Stimulated activated CD8-positive, alpha-beta memory T cell treated with anti-CD3 and anti-CD28 coated beads, Interleukin-12 subunit alpha, Interleukin-12 subunit beta, amount 100 ng/mL, for 24 hours (primary cell): ENCODE measurements around the gene MLEC.
"Not testable (repeated sequence)": the region's sequence is repeated elsewhere in the genome, so short reads cannot be mapped to it uniquely, and the experiment has no call there.

ENCODE experiments used
- DNase-seq: peaks from one replicate; pipeline ENCODE4 v3.0.0-alpha.2; 2020; ENCODE audit errors: extremely low read depth

The MLEC gene

DNA sequence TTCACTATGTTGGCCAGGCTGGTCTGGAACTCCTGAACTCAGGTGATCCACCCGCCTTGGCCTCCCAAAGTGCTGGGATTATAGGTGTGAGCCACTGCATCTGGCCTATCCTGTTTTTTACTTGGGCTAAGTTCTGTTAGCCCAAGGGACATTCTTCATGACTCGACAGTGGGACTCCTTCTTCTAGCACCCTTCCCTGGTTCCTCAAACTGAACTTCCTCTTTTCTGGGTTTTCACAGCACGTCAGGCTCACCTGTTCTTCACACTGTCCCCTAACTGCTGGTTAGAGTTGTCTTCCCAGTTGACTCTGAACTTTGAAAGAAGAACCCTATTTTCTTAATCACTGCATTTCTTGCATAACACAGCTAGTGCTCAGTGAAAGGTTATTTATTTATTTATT is 24.1 kb upstream of the MLEC start:
- DNase-seq: no peak

DNA sequence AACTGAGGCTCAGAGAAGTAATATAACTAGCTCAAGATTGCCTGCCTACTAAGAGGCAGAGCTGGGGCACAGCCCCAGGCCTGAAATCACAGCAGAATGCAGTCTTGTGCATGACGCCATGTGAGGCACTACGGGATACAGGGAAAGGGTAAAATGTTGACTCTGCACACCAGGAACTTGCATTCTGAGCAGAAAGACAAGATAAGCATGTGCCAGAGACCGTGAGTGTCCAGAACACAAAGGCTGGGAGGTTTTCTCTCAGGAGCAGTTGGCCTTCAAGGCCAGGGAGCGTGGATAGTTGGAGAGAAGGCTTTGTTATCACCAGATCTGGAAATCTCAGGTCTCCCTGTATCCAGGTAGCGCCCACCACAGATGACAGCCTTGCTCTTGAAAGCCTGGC is 23.2 kb upstream of the MLEC start:
- no peak for DNase-seq

DNA sequence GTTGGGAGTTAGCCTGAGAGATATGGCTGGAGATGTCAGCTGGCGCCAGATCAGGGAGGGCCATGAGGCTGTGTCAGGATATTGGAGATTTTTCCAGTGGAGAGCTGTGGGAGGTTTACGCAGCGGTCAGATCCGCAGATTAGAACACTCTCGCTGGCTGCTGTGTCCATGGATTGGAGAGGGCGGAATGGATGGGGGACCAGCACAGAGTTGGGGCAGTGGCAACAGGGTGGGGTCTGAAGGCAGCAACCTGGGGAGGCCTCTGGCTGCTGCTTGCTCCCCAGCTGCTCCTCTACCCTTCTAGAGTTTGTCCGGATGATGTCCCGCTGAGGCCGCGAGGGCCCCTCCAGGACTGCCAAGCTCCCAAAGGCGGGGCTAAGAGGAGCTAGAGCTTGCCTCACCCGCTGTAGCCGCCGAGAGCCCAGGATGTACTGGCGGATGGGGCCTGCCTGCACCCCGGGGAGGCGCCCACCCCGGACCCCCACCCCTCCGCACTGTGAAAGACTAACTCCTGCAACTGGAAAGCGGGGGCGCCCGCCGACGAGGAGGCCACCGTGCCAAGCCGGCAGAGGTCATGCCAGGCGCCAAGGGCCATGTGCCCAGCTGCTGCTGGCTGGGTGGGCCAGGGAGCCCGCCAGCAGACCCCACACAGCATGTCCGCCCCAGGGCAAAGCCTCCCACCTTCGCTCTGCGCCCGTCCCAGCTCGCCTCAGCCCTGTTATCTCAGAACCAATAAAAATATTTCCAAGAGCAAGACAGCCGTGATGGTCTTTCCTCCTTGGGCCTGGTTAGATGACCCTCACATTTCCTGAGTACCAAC is 20.2 kb upstream of the MLEC start:
- no peak for DNase-seq

DNA sequence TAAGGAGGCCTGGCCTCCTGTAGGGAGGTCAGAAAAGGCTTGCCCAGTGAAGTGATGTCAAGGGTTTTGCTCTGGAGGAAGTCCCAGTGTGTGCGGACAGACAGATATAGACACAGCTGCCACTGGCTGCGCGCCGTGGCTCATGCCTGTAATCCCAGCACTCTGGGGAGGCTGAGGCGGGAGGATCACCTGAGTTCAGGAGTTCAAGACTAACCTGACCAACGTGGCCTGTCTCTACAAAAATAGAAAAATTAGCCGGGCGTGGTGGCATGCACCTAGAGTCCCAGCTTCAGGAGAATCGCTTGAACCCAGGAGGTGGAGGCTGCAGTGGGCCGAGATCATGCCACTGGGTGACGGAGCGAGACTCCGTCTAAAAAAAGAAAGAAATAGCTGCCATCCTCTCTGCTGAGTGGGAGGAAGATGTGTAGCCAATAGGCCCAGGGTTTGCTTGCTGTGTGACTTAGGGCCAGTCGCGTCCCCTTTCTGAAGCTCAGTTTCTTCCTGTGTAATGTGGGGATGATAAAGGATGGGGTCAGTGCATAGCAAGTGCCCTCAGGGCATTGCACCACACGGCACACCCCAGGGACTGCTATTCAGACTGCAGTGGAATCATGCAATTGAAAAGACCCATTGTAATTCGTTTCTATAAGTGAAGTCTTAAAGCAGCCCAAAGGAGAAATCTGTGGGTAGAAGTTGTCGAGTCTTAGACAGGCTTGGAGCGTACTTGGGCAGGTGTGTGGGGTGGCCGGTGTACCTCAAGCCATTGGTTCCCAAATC is 18.7 kb upstream of the MLEC start:
- no peak for DNase-seq

DNA sequence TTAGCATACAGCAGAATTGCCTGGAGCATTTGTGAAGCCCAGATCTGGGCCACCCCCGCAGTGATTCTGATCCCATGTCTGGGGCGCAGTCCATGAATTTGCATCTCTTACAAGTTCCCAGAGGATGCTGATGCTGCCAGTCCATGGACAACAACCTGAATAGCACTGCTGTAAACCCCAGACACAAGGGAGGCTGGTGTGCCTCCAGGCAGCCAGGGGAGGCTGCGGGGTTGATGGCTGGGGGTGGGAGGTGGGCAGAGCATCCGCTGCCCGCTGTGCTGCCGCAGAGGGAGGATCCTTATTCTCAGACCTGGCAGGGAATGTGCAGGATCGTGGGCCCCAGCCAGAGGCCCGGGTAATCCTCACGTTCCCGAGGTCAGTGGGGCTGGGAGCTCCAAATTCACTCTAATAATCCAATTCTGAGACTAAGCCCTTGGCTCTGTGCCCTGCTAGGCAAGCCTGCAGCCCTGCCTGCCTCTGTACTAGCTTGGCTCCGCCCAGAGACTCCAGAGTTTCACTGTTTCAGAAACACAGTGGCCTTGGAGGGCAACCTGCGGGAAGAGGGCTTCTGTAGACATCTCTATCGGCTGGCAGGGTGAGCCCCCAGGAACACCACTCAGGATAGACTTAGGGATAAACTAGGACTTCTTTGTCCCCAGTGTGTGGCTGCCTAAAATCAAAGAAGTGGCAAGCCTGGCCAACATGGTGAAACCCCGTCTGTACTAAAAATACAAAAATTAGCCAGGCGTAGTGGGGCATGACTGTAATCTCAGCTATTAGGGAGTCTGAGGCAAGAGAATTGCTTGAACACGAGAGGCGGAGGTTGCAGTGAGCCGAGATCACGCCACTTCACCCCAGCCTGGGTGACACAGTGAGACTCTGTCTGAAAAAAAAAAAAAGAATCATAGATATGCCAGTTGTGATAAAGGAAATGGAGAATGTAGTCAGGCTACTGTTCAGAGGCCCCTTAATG is 17.8 kb upstream of the MLEC start:
- no peak for DNase-seq

DNA sequence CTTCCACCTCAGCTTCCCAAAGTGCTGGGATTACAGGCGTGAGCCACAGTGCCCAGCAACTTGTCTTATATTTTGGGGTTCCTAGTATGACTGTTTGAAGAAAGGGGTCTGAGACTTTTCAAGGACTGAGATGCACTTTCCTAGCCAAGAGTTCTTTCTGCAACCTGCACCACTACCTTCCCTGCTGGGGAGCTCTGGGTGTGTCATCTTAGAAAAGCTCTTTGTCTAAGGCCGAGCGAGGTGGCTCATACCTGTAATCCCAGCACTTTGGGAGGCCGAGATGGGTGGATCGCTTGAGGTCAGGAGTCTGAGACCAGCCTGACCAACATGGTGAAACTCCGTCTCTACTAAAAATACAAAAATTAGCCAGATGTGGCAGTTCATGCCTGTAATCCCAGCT is 16.7 kb upstream of the MLEC start:
- DNase-seq: not testable (repeated sequence)

DNA sequence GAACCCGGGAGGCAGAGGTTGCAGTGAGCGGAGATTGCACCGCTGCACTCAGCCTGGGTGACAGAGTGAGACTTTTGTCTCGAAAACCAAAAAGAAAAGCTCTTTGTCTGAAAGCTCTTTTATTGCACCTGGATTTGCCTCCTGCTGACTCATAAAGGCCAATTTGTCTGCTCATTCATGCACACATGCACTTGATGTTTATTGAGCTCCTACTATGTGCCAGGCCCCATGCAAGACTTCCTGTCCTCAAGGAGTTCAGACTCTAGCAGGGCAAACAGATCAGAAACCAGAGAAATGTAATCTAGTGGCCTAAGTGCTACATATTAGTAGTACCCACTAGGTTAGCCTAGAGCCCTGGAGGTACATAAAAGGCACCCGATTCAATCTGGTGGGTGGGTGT is 16.3 kb upstream of the MLEC start:
- DNase-seq: no peak

DNA sequence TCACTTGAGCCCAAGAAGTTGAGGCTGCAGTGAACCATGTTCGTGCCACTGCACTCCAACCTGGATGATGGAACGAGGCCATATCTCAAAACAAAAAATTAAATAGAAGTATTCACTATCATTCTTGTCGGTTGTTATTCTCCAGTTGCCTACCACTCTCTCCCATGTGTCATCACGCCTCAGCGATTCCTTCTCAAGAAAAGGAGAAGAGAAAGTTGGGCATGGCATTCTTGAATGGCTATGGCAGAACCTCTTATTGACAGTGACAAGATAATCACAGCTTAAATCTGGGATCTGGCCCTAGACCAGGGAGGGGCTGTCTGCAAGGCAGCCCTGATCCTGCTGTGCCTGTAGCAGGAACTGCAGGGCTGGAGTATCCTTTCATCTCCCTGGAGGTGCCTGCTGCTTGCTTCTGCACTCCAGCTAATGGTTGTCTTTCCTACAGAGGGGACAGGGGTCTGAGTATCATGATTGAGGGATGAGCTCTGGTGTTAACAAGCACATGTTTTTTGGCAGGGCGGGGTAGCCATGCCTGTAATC is 12.8 kb upstream of the MLEC start:
- no peak for DNase-seq

DNA sequence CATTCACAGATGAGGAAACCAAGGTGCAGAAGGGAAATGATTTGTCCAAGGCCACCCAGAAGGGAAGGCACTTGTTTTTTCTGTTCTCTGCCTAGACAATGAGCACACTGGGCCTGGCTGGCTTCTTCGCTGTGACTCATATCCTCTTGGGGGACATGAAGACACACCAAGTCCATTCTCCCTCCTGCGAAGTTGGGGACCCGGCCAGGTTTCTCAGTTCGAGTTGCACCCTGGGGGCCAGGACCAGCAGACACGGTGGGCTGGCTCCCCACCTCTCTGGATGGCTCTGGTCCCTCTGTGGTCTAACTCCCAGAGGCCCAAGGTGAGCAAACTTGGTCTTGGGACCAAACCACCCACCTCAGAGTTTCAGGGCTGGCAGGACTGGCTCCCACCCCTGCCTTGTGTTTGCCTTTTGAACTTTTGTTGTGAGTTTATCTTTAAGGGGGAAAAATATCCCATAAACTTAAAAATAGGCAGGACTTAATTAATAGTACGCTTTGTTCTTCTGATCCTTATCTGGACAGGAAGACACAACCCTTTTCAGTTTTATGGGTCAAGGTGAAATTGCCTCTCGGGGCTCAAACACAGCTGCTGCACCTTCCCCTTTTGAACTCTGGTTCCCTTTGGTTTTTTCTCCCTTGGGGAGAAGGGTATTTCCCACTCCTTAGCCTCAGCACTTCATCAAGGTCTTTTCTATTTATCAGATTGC is 9.0 kb upstream of the MLEC start:
- no peak for DNase-seq

DNA sequence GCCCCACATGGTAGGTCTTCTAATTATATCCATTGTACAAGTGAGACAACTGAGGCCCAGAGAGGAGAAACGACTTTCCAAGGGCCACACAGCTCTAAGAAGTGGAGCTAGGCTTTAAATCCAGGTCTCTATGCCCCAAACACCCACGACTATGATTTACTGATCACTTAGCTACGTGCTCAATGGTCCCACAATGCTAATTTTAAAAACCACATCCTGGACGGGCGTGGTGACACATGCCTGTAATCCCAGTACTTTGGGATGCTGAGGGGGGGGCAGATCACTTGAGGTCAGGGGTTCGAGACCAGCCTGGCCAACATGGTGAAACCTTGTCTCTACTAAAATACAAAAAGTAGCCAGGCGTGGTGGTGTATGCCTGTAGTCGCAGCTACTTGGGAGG is 8.4 kb upstream of the MLEC start:
- no peak for DNase-seq

DNA sequence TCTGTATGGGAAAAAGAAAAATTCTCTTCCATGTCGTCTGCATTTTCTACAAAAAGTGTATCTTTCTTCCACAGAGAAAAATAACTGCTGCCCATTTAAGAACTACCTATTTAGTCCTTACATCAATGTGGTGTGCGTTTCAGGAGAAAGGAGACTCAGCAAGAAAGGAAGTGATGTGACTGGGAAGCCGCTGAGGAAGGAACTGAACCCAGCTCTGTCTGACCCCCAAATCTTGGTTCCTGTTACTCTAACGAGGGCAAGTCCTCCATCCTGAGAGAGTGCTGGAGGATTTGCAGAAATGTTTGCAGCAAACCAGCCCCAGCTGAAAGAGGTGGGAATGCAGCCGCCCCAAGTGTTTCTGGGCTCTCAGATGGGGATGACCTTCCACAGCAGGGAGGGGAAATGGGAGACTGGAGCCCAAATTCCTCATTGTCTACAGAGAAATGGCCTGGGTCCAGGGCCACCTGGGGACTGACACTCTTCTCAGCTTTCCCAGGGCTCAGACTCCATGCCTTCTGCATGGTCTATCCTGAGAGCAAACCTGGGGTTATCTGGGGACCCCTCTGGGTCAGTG is 6.7 kb upstream of the MLEC start:
- no peak for DNase-seq

DNA sequence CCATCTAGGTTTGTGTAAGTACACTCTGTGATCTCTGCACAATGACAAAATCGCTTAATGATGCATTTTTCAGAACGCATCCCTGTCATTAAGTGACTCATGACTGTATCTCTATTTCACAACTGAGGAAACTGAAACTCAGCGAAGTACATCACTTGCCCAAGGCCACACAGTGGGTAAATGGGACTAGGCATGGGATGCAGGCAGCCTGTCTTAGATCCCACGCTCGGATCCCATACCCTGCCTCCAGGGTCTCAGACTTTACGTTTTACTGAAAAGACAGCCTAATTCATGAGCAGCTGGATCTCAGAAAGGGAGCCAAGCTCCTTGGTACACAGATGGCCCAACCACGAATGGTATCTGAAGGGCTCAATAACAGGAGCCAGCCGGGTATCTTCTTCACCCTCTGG is 2.4 kb upstream of the MLEC start:
- DNase-seq: no peak

DNA sequence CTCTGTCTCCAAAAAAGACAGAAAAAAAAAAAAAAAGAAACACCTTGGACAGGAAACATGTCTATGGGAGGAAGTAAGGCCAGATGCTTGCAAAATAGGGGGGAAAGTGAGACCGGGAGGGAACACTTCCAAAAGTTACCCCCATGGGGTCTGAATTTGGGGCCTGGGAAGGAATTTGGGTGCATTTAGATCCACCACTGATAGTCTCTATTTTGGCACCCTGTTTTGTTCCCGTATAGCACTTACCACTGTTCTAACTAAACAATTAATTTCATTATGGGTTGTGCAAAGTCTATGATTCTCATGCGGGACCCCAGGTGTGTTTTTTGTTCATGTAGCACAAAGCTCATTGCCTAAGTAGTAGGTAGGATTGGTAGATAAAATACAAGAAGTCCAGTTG is 1.4 kb upstream of the MLEC start:
- DNase-seq: no peak

DNA sequence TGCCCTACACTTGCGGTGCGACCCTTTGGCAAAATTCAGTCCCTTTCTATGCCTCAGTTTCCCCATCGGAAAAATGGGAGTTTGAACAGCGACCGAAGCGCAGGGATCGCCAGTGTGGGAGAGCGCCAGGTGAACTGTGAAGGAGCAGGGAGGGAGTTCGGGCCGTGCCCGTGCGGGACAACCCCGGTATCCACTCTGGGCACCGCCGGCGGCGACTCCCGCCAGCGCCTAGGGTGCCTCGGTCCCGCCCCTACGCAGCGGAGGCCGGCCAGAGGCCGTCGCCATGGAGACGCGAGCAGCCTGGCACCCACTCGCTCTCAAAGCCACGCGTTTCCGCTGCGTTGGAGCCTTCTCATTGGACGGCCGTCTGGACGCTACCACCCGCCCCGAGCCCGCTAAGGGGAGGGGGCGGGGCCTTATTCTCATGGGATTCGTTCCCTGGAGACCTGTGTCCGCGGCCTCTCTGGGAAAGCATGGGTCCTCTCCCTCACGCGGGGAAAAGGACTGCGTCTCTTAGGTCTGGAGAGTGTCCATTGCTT is 729 bp upstream of the MLEC start:
- DNase-seq: peak; percentile 92

DNA sequence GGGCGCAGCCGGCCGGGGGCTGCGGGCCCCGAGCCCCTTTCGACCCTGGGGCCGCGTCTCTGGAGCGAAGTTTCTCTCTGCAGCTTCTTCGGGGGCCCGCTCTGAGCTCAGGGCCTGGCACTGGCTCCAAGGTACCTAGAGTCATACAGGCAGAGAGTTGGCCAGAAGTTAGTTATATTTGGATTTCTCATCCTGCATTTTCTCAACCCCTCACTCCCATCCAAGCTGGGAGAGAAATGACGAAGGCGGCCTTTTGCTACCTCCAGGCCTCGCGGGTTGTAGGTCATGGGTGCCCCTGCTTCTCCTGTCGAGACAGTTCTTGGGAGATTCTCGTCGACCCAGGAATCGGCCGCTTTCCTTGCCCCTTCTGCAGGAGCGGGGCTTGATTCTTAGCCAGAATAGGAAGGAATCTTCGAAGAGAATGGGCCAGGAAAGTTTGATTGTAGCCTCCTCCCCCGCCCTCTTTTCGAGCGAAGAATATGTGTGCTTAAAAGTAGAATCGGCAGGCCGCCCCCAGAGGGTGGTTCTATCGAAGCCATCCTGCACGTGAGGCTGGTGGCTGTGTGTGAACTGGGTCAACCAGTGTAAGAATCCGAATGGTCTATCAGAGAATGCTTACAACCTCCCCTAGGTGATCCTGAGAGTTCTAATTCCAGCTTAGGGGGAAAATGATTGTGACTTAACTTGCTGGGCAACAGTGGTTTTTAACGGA is 785 bp downstream of the MLEC start:
- no peak for DNase-seq

DNA sequence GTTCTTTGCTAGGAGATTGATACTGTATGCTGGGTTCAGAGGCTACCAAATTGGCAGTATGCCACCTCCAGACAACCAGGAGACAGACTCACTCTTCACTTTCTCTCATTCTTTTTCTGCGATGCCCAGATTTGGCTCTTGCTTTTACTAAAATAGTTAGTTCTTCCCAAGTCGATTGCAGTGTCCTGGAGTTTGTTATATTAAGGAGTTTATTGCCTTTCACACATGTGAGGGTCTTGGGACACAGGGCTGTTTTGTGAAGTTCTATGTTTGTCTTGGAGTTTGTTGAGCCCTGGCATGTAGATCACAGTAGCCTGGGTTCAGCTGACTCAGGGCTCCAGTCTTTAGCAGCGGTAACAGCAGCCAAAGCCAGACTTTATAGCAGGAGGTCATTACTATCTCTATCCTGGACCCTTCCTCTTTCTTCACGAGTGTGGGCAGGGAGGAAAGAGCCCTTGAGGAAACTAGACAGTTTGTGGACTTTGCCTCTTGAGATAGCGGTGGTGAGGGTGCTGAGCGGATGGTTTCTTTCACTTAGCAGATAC is 1.6 kb downstream of the MLEC start:
- no peak for DNase-seq

DNA sequence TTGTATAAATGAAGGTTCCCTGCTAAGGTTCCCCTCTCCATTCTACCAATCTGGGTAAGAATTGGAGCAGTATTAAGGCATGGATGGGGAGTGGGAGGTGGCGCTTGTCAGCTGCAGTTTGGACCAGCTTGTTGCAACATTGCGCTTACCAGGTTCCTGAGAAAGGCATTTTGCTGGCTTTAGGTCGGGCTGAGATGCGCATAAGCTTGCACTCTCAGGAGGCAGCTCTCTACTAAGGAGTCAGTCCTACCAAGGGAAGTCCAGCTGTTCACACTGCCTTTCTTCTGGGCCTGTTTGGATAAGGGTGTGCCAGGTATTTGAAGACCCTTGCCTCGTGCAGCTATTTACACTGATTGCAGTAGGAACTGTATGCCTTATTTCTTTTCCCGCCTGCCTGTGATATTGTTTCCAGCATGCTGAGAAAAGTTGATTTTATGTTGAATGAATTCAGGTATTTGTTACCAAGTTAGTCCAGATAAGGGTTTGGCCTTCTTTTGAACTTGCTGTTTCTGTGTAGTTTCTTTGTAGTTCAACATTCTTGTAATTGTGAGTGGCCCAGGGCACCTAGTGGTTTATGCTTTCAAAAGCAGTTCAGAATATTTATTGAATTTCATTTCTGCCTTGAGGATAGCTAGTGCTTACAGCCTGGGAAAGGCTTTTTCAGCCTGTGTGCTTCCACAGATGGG is 2.6 kb downstream of the MLEC start:
- no peak for DNase-seq

DNA sequence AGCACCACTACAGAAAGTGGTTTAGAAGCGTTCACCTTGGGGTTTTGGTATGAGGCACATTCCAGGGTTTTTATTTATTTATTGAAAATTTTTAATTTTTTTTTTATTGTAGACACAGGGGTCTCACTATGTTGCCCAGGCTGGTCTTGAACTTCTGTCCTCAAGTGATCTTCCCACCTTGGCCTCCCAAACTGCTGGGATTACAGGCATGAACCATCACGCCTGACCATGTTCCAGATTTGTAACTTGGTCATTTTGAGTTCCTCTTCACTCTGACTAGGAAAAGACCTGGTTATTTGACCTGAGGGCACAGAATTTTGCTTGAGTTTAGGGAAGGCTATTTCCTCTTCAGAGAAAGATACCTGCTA is 3.1 kb downstream of the MLEC start:
- no peak for DNase-seq

DNA sequence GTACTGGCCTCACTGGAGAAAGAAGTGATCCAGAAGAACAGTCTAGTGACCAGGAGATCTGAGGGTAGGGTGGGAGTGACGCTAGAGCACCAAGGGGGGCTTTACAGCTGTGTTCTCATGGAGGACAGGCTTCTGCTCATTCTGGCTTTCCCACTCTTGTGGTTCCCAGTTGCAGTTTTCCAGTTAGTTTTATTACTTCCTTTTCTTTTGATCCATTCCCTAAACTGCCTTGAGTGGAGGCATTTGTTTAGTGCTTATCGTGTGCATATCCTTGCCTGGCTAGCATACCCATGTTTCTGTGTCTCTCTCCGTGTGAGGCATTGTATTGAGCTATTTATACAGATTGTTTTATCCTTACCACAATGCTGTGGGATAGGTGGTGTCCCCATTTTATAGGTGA is 4.0 kb downstream of the MLEC start:
- DNase-seq: no peak
